ENCODE data around the gene NSUN5. TPM values are rescaled to one million over a fixed set of nuclear protein-coding genes. Genes with fewer than 3 reads are reported as not detected.

Gene NSUN5
- total and polyA plus RNA-seq, 2 experiments from 2014 or later = 65.6 to 73.4 TPM

GRCh38 chr7:73312831-73313520 is 4.3 kb upstream of the NSUN5 start:
- Mint-ChIP-seq H3K4me3 (no peak overlapping the region), H3K9me3 (no peaks in the 10 kb centered on the region; the same call in 2 of the 3 replicates), H3K27ac (no peak overlapping the region), H3K36me3 (ENCODE audit: low read depth) (peaks cover 2% of the 10 kb centered on the region; the same call in 2 of the 3 replicates), H3K4me1 (peaks cover 2% of the 10 kb centered on the region), H3K27me3 (ENCODE audit: insufficient read depth, low read depth, poor library complexity) (peaks cover 14% of the 10 kb centered on the region)
- no peaks in the 10 kb centered on the region for H3K36me3 ChIP-seq (ENCODE audit: insufficient read depth)
- ATAC-seq = no peak
- H2AFZ ChIP-seq = no peak overlapping the region
- H3K9me2 ChIP-seq (ENCODE audit: insufficient read depth) = 0 out of 2 replicates have a peak, but pooled peaks cover 3% of the 10 kb centered on the region
- no peak for DNase-seq (ENCODE audit: low spot score)
- peaks cover 2% of the 10 kb centered on the region for H3K79me2 ChIP-seq (replicated peaks; ENCODE audit: insufficient read depth)
- H3K4me1 ChIP-seq (ENCODE audit: insufficient read depth) = 0 out of 2 replicates have a peak, but pooled peaks cover under 1% of the 10 kb centered on the region
- no peak for TF ChIP-seq REST (IDR thresholded peaks at IDR 0.05; ENCODE audit: unreplicated experiment)
- no peak for TF ChIP-seq ZNF331 (CRISPR knock-in tag; IDR thresholded peaks at IDR 0.05; ENCODE audit: low read depth)
- no peak for TF ChIP-seq ETS1 (IDR thresholded peaks at IDR 0.05)
- TF ChIP-seq EZH2phosphoT487 (IDR thresholded peaks at IDR 0.05; ENCODE audit: unreplicated experiment) = no peak
- TF ChIP-seq STAT1 (IDR thresholded peaks at IDR 0.05; ENCODE audit: unreplicated experiment) = no peak
- no peak for TF ChIP-seq EZH2 (IDR thresholded peaks at IDR 0.05; ENCODE audit: low read depth, unreplicated experiment)
- TF ChIP-seq CREB1 (CRISPR knock-in tag; IDR thresholded peaks at IDR 0.05; ENCODE audit: low read depth) = no peak
- no peak for TF ChIP-seq ZNF114 (CRISPR knock-in tag; IDR thresholded peaks at IDR 0.05)
- no peak for TF ChIP-seq ZNF462 (CRISPR knock-in tag; IDR thresholded peaks at IDR 0.05)
- no peak for TF ChIP-seq POLR2AphosphoS5 (IDR thresholded peaks at IDR 0.05; ENCODE audit: low read depth)
- TF ChIP-seq JUNB (IDR thresholded peaks at IDR 0.05; ENCODE audit: unreplicated experiment) = no peak
- TF ChIP-seq CTCF (conservative IDR thresholded peaks at IDR 0.05; ENCODE audit: low read depth in 2 of 2) = no peak
- no peak for TF ChIP-seq NANOG (IDR thresholded peaks at IDR 0.05; ENCODE audit: borderline replicate concordance)
- no peaks in the 10 kb centered on the region for H3F3A ChIP-seq (replicated peaks; ENCODE audit: low read depth)
- no peaks in the 10 kb centered on the region for H4K20me1 ChIP-seq (replicated peaks; ENCODE audit: insufficient read depth)
- no peaks in the 10 kb centered on the region for H3K27me3 ChIP-seq (ENCODE audit: insufficient read depth)
- H3K4me3 ChIP-seq = no peak overlapping the region
- no peak overlapping the region for H3K4me2 ChIP-seq
- no peak overlapping the region for H3K27ac ChIP-seq (ENCODE audit: low read depth)

Measured in GM23338 (cell line).